NT2/D1 (cell line): ENCODE measurements around the gene IFT25.

ENCODE experiments used
- DNase-seq: peaks from one replicate; pipeline ENCODE4 v3.0.0-alpha.2; 2011; ENCODE audit warnings: low read depth, low spot score
- H3K27me3 ChIP-seq: 2 replicates; pipeline ENCODE4 v1.6.0; 2011; ENCODE audit warnings: mild to moderate bottlenecking; ENCODE audit not compliant: insufficient read length, insufficient read depth
- H3K36me3 ChIP-seq: 2 replicates; pipeline ENCODE4 v1.6.1; 2011; ENCODE audit warnings: mild to moderate bottlenecking, low read length, mixed read lengths; ENCODE audit not compliant: insufficient read depth, insufficient read length
- H3K4me1 ChIP-seq: 2 replicates; pipeline ENCODE4 v1.5.1; 2011; ENCODE audit not compliant: insufficient read depth, insufficient read length
- H3K4me3 ChIP-seq: 2 replicates; pipeline ENCODE4 v1.5.1; 2011; ENCODE audit warnings: low read depth; ENCODE audit not compliant: insufficient read length
- H3K9ac ChIP-seq: 2 replicates; pipeline ENCODE4 v1.6.0; 2011; ENCODE audit warnings: low read depth; ENCODE audit not compliant: insufficient read length
- H3K9me3 ChIP-seq: 2 replicates; pipeline ENCODE4 v1.5.1; 2011; ENCODE audit warnings: mild to moderate bottlenecking, low read length; ENCODE audit not compliant: insufficient read depth
- SUZ12 ChIP-seq: IDR thresholded peaks from 2 replicates; pipeline ENCODE4 v1.6.1; 2011; ENCODE audit not compliant: insufficient read length, insufficient read depth; ENCODE audit errors: extremely low read depth
- YY1 ChIP-seq: IDR thresholded peaks from 2 replicates; pipeline ENCODE4 v1.6.1; 2011; ENCODE audit not compliant: insufficient read length, insufficient read depth
- ZNF274 ChIP-seq: IDR thresholded peaks from 2 replicates; pipeline ENCODE4 v1.6.1; 2011; ENCODE audit warnings: mild to moderate bottlenecking, low read depth, low read length

IFT25 gene

GRCh38 chr1:53945183-53945432 lies 391 bp downstream of the IFT25 start:
- DNase-seq, result no peak
- Histone ChIP-seq H3K4me1 (no peaks in the 10 kb centered on the region), H3K4me3 (peak overlapping the region; percentile 88), H3K36me3 (peaks cover 25% of the 10 kb centered on the region), H3K27me3 (no peaks in the 10 kb centered on the region), H3K9ac (peak overlapping the region; percentile 84), H3K9me3 (no peaks in the 10 kb centered on the region)
- no peak for TF ChIP-seq ZNF274
- no peak for TF ChIP-seq SUZ12
- no peak for TF ChIP-seq YY1

DNA sequence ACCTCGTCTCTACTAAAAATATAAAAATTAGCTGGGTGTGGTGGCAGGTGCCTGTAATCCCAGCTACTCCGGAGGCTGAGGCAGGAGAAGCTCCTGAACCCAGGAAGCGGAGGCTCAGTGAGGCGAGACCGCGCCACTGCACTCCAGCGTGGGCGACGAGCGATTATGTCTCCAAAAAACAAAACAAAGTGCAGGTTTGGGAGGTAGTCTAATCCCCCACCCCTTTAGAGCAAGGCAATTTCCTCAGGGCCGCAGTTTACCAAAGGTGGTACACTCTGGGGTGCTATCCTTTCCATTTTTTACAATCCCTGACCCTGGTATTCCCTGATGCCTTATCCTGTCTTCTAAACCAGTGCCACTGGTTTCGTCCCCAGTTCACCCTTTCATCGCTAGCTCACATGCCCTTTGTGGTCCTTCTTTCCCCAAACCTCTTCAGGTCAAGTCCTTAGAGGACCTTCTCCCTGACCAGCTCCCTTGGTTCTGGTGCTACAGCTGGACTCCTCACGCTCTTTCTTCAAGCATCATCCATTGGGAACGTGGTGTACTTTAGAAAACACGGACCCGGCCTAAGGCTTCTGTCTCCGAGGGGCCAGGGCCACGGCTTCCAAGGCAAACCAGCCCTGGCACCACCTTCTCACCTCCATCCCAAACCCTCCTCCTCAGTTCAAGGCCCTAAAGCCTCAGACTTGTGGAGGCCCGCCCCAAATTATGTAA lies 873 bp downstream of the IFT25 start:
- Histone ChIP-seq H3K27me3 (no peaks in the 10 kb centered on the region), H3K4me3 (peak overlapping the region; percentile 88), H3K4me1 (no peaks in the 10 kb centered on the region), H3K9me3 (no peaks in the 10 kb centered on the region), H3K9ac (peak overlapping the region; percentile 84), H3K36me3 (peaks cover 27% of the 10 kb centered on the region)
- DNase-seq, result no peak
- TF ChIP-seq SUZ12 (no peak), ZNF274 (no peak), YY1 (no peak)

DNA sequence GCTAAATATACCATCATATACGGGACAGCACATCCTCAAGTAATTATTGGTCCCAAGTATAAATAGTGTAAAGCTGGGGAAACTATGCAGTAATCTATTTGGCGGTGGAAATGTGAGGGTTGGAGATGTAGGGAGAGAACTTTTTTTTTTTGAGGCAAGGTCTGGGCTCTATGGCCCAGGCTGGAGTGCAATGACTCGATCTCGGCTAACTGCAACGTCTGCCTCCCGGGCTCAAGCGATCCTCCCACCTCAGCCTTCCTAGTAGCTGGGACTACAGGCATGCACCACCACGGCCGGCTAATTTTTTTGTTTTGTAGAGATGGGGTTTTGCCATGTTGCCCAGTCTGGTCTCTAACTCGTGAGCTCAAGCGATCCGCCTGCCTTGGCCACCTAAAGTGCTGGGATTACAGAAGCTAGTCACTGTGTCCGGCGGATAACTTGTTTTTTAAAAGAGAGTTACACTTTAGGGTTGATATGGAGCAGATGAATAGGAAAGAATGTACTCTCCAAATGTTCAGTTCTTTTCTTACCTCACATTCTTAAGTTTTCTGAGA lies 1.9 kb downstream of the IFT25 start:
- Histone ChIP-seq H3K36me3 (peaks cover 30% of the 10 kb centered on the region), H3K27me3 (no peaks in the 10 kb centered on the region), H3K9me3 (no peaks in the 10 kb centered on the region), H3K4me3 (no peak overlapping the region), H3K4me1 (no peaks in the 10 kb centered on the region), H3K9ac (no peak overlapping the region)
- no peak for TF ChIP-seq YY1
- no peak for TF ChIP-seq ZNF274
- no peak for TF ChIP-seq SUZ12
- DNase-seq, result no peak

DNA sequence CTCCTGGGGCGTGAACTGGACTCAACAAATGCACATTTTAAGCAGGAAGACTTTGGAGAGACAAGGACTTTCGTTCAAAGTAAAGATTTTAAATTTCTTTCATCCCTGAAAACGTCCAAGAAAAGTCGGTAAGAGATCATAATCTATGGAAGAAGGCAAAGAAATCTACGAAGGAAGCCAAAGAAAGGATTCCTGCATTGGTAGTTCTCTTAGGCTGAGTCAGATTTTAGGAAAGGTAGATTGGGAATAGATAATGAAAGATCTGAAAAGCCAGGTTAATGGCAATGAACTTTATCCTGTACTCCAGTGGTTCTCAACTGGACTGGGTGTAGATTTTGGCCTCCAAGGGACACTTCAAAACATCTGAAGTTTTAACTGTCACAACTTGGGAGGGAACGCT lies 2.4 kb downstream of the IFT25 start:
- Histone ChIP-seq H3K4me3 (no peak overlapping the region), H3K4me1 (no peaks in the 10 kb centered on the region), H3K9me3 (no peaks in the 10 kb centered on the region), H3K36me3 (peaks cover 28% of the 10 kb centered on the region), H3K9ac (no peak overlapping the region), H3K27me3 (no peaks in the 10 kb centered on the region)
- TF ChIP-seq ZNF274 (no peak), YY1 (no peak), SUZ12 (no peak)
- DNase-seq, result no peak

DNA sequence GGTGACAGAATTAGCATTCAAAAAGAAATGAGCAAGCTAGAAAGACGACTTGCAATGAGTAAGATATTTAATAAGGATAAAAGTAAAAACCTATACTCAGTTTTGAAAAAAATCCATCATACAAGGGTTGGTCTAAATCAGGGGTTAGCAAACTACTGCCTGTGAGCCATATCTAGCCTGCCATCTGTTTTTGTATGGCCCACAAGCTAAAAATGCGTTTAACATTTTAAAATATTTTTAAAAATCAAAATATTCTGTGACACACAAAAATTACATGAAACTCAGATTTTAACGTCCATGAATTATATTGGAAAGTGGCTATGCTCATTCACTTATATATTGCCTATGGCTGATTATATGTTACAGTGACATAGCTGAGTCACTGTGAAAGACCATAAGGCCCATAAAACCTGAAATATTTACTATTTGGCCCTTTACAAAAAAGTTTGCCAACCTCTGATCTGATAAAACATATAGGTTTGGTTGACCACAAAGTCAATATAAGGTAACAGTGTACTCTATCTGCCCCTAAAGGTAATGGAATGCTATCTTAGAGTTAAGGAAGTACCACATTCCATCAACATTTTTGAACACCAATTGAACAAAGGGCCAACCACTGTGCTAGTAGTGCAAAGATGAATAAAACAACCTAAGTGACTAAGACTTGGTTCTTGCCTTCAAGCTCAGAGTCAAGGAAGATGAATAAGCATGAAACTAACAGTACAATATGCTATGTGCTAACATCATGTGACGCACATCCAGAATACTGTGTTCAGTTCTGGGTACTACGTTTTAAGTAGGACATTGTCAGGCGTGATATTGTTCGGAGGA lies 3.2 kb downstream of the IFT25 start:
- Histone ChIP-seq H3K9me3 (no peaks in the 10 kb centered on the region), H3K4me3 (no peak overlapping the region), H3K36me3 (peaks cover 29% of the 10 kb centered on the region), H3K27me3 (no peaks in the 10 kb centered on the region), H3K4me1 (no peaks in the 10 kb centered on the region), H3K9ac (no peak overlapping the region)
- TF ChIP-seq ZNF274, result no peak
- no peak for TF ChIP-seq SUZ12
- TF ChIP-seq YY1, result no peak
- DNase-seq, result no peak

DNA sequence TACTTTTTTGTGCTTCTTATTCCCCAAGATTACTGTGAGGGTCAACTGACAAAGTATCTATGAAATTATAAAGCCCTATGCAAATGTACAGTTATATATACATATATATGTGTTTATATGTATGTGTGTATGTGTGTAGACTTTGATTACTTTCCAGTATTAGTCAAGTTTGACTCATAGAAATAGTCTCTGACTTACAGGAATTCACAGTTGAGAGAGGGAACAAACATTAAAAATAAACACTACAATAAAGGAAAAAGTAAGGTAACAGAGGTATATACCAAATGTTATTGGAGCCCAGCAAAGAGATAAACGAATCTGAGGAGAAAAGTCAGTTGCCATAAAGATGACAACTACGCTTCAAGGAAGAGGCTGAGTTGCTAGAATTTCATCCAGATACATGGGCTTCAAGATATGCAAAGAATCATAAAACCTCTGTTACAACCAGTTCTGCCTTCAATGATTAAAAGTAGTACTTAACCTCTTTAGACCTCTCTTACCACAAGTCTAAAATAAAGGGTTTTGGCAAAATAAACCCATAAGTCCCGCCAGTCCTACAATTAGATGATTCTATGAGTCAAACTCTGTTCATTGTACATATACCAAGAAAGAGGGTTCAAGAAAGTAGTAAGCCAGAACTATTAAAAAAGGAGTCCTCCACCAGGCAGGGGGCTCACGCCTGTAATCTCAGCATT lies 7.2 kb downstream of the IFT25 start:
- TF ChIP-seq ZNF274, result no peak
- no peak for TF ChIP-seq YY1
- no peak for TF ChIP-seq SUZ12
- H3K36me3 ChIP-seq, result peaks cover 37% of the 10 kb centered on the region
- no peaks in the 10 kb centered on the region for H3K4me1 ChIP-seq
- H3K9me3 ChIP-seq, result peaks cover 21% of the 10 kb centered on the region
- no peaks in the 10 kb centered on the region for H3K27me3 ChIP-seq
- DNase-seq, result no peak
- no peak overlapping the region for H3K9ac ChIP-seq
- H3K4me3 ChIP-seq, result no peak overlapping the region

DNA sequence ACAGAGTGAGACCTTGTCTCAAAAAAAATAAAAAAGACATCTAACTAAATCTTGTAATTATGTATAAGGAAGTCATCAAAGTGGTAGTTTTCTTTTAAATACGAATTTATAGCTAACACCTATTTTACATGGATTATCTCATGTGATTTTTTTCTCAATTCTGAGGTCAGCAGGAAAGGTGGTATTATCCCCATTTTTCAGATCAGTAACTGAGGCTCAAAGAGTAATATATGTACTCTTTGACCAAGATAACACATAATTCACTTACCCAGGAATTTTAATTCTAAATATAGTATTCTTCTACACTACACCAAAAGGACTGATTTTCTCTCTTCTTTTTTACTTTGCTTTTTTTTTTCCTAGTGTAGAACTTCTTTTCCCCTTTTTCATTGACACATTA lies 9.1 kb downstream of the IFT25 start:
- Histone ChIP-seq H3K4me1 (no peaks in the 10 kb centered on the region), H3K36me3 (peaks cover 35% of the 10 kb centered on the region), H3K4me3 (no peak overlapping the region), H3K9me3 (peaks cover 34% of the 10 kb centered on the region), H3K27me3 (no peaks in the 10 kb centered on the region), H3K9ac (no peak overlapping the region)
- no peak for DNase-seq
- no peak for TF ChIP-seq SUZ12
- TF ChIP-seq YY1, result no peak
- TF ChIP-seq ZNF274, result no peak
